Measurements from ENCODE around the gene WDR91. TPM values are rescaled to one million over a fixed set of nuclear protein-coding genes. Genes with fewer than 3 reads are reported as not detected.

The WDR91 gene
- total RNA-seq, 1 experiment from 2014 or later = 10.1 TPM

DNA sequence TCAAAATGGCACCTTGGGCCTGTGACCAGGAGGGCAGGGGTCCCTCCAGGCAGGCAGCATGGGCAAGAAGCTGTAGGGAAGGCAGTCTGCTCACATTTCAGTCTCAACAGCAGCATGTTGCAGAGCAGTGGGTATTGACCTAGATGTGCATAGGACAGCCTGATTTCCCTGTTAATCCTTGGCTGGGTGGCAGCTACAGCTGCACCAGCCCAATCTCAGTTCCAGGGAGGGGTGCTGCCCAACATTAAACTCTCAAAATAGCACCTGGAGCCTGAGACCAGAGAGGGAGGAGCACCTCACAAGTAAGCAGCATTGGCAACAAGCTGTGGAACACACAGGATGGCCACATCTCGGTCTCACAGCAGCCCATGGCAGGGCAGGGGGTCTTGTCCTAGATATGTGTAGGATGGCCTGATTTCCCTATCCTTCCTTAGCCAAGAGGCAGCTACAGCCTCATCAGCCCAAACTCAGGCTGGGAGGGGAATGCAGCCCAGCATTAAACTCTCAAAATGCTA lies 53.1 kb downstream of the WDR91 start:
- ChIA-PET CTCF (no interaction called here), POLR2A (no interaction called here)

More for the DNA sequence above, 53.1 kb downstream of the WDR91 start:
- Histone ChIP-seq H4K20me1 (ENCODE audit: insufficient read depth) (no peaks in the 10 kb centered on the region), H3K36me3 (ENCODE audit: control insufficient read depth in 1 of 2, insufficient read depth in 2 of 2, low read length in 2 of 2) (no peaks in the 10 kb centered on the region), H2AFZ (ENCODE audit: low read depth, low read length, poor library complexity, severe bottlenecking) (no peak overlapping the region), H3K4me1 (ENCODE audit: control insufficient read depth in 1 of 2, insufficient read depth in 2 of 2, low read length in 2 of 2) (peaks cover 18 to 23% of the 10 kb centered on the region in 2 experiments), H3K9ac (ENCODE audit: low read length) (no peak overlapping the region), H3K4me3 (replicated peaks in 1 of 2; ENCODE audit: low read depth in 1 of 2, low read length in 2 of 2) (no peak overlapping the region), H3K9me2 (ENCODE audit: insufficient read depth) (no peaks in the 10 kb centered on the region), H3K27me3 (ENCODE audit: insufficient read depth, low read length) (no peaks in the 10 kb centered on the region), H3K9me3 (ENCODE audit: control insufficient read depth in 1 of 2, insufficient read depth in 1 of 2, low read depth in 1 of 2, low read length in 2 of 2) (peaks cover 5 to 11% of the 10 kb centered on the region in 2 experiments), H3K4me2 (ENCODE audit: low read length) (no peak overlapping the region), H3K79me2 (ENCODE audit: insufficient read depth, low read length) (no peaks in the 10 kb centered on the region), H3K27ac (ENCODE audit: low read depth, low read length) (no peak overlapping the region)
- intact Hi-C loops (cut with micrococcal nuclease) = no loop called here
- TF ChIP-seq CTCF (IDR thresholded peaks at IDR 0.05 in 2 of 3, conservative IDR thresholded peaks at IDR 0.05 in 1 of 3; ENCODE audit: borderline replicate concordance in 1 of 3, insufficient read depth in 1 of 3, low read depth in 2 of 3, low read length in 2 of 3) = no peak
- TF ChIP-seq RAD21 (IDR thresholded peaks at IDR 0.05; ENCODE audit: low read depth) = no peak
- TF ChIP-seq SRF (IDR thresholded peaks at IDR 0.05; ENCODE audit: low read depth) = no peak
- TF ChIP-seq, protein P1, sequence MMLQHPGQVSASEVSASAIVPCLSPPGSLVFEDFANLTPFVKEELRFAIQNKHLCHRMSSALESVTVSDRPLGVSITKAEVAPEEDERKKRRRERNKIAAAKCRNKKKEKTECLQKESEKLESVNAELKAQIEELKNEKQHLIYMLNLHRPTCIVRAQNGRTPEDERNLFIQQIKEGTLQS (IDR thresholded peaks at IDR 0.05) = no peak
- no peak for TF ChIP-seq POLR2A (IDR thresholded peaks at IDR 0.05; ENCODE audit: borderline replicate concordance, extremely low read depth, insufficient read depth, insufficient read length)
- TF ChIP-seq REST (IDR thresholded peaks at IDR 0.05; ENCODE audit: low read depth) = no peak
- no peak for TF ChIP-seq YY1 (IDR thresholded peaks at IDR 0.05; ENCODE audit: extremely low read depth, insufficient replicate concordance, low read depth, low read length)
- no peak for TF ChIP-seq JUND (IDR thresholded peaks at IDR 0.05)
- no peak for TF ChIP-seq CBX3 (IDR thresholded peaks at IDR 0.05; ENCODE audit: low read depth)
- no peak for TF ChIP-seq ZNF274 (IDR thresholded peaks at IDR 0.05; ENCODE audit: low read depth, low read length)
- TF ChIP-seq EGR1 (IDR thresholded peaks at IDR 0.05; ENCODE audit: low read depth) = no peak
- no peak for TF ChIP-seq ELF1 (IDR thresholded peaks at IDR 0.05; ENCODE audit: borderline replicate concordance, low read depth)
- TF ChIP-seq EZH2phosphoT487 (IDR thresholded peaks at IDR 0.05; ENCODE audit: borderline replicate concordance) = no peak
- no TSS peak for BruUV-seq (replicated peaks)
- no peak for ATAC-seq
- DNase-seq (ENCODE audit: low read depth, low spot score) = no peak
- RAD21 ChIA-PET (ENCODE audit: low non-redundant PET in 1 of 2, low total read pairs in 2 of 2, uncharacterized antibody in 2 of 2, unreplicated experiment in 2 of 2) = no interaction called here
